H54 (cell line): Measurements from ENCODE around the gene ZSCAN22.
"Not testable (repeated sequence)": the region's sequence is repeated elsewhere in the genome, so short reads cannot be mapped to it uniquely, and the experiment has no call there.

Experiments
- DNase-seq: peaks from one replicate; pipeline ENCODE4 v3.0.0; 2011; ENCODE audit warnings: low spot score, mixed read lengths; ENCODE audit not compliant: insufficient read length
- FAIRE-seq: peaks from 3 replicates; lab custom pipeline; 2011; peaks lifted over from hg19 to GRCh38; lab: Jason Lieb, UNC
- POLR2A ChIP-seq: IDR thresholded peaks from 2 replicates; pipeline ENCODE4 v1.6.1; 2011; ENCODE audit warnings: low read depth, mild to moderate bottlenecking, low read length

The ZSCAN22 gene

DNA sequence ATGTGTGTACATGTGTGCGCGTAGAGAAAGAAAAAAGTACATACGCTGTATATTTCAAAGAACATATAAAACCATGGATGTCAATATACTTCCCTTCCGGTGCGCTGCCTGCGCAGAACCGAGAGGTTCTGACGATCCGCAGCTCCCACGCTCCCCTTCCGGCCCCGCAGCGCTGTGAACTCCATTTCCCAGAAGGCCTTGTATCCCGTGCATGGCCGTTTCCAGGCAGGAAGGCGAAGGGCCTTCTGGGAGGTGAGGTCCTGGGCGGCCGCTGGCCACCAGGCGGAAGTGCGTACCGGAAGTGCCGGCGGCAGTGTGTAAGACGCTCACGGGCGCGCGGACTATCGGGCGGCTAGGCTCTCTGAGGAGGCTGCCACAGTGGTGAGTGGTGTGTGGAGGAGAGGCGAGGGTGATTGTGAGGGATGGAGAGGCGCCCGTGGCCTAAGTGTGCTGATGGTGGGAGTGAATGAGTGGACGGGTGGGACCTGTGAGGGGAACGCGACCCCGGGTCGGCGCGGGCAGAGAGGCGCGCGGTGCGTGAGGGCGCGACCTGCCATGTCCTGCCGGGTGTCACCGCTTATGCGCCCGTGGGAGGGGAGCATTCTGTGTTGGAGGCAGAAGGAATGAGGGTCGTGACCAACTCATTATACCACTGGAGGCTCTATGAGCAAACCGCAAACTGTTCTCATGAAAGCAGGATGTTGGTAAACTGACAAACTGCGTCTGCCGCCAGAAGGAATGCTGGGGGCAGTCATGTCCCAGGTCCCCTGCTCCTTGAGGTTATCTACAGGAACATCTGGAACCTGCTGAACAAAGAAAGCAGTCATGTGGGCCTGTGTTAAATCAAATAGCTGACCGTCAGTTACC lies 21.5 kb upstream of the ZSCAN22 start, which contains the start of gene ERVK3-1:
TSS of gene ERVK3-1 (plus strand) at position 313 of the 867 bp plus-strand sequence. CDS start 6,792 bp downstream, outside the sequence.
- FAIRE-seq: no peak
- peak; percentile 99 for TF ChIP-seq POLR2A
- DNase-seq: peak; percentile 98

DNA sequence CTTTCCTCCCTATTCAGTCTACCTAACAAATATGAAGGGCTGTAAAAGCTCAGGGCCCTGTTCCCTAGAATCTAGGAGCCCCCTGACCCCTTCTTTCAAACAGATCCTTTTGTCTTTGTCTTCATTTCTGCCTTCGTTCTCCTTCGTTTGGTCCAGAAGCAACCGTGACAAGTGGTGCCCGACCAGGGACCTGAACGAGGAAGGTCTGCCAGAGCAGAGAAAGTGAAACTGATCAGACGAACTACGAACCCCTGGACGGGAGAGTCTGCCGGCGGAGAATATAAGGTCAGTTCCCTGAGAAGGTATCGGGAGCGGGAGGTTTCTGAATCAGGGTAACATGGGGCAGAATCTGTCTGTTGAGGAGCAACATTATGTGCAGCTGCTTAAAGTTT lies 20.9 kb upstream of the ZSCAN22 start:
- TF ChIP-seq POLR2A: no peak
- no peak for DNase-seq
- FAIRE-seq: no peak

DNA sequence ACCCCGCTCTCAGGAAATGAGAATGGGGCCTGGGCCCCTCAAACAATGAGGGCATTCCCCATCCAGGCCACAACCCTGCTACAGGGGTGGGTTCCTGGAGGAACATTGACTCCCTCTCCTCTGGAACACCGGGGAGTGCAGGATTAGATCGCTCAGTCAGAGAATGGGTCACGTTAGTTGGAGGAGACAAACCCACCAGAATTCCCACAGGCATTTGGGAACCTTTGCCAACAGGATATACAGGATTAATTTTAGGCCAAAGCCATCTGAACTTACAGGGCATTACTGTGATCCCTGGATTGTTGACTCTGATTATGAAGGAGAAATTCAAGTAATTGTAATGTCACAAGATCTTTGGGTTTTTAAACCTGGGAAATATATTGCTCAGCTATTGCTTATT lies 19.1 kb upstream of the ZSCAN22 start:
- FAIRE-seq (no peak), DNase-seq (no peak)
- TF ChIP-seq POLR2A: no peak

DNA sequence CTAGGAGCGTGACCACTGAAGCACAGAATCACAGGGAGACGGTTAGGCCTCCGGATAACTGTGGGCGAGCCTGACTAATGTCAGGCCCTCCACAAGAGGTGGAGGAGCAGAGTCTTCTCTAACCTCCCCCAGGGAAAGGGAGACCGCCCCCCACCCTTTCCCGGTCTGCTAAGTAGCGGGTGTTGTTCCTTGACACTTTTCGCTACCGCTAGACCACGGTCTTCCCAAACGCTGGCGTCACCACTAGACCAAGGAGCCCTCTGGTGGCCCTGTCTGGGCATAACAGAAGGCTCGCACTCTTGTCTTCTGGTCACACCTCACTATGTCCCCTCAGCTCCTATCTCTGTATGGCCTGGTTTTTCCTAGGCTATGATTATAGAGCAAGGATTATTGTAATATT lies 16.1 kb upstream of the ZSCAN22 start:
- DNase-seq, FAIRE-seq: not testable (repeated sequence)

DNA sequence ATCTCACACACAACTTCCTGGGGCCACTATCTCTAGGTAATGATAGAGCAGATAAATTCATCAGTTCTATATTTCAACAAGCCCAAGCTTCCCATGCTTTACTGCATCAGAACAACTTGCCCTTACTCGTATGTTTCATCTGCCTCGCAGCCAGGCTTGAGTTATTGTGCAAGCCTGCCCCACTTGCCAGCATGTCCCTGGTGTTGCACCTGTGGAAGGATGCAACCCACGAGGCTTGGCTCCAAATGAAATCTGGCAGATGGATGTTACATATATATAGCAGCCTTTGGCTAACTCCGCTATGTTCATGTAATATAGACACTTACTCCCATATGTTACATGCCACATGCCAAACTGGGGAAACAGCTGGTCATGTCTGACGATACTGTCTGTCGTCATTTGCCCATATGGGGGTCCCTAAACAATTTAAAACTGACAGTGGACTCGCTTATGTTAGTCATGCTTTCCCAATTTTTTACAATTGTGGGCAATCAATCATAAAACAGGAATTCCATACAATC lies 15.4 kb upstream of the ZSCAN22 start:
- no peak for FAIRE-seq

DNA sequence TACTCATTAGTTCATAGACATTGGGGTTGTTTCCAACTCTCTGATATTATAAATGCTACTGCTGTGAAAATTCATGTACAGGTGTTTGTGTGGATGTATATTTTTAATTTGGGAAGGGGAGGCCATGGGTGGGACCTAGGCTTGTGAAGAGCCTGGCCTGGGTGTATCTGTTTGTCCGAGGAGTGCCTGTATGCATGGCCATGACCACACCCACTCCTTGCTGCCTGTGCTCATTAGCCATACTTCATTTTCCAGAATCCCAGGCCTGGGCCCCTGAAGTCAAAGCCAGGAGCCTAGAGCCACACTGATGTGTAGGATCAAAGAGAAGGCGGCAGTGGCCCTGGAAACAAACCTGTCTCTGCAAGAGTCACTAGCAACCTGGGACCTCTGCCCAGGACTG lies 11.2 kb upstream of the ZSCAN22 start:
- FAIRE-seq (no peak), DNase-seq (no peak)
- TF ChIP-seq POLR2A: no peak

More for the DNA sequence above, 15.4 kb upstream of the ZSCAN22 start:
- TF ChIP-seq POLR2A: no peak
- no peak for DNase-seq

DNA sequence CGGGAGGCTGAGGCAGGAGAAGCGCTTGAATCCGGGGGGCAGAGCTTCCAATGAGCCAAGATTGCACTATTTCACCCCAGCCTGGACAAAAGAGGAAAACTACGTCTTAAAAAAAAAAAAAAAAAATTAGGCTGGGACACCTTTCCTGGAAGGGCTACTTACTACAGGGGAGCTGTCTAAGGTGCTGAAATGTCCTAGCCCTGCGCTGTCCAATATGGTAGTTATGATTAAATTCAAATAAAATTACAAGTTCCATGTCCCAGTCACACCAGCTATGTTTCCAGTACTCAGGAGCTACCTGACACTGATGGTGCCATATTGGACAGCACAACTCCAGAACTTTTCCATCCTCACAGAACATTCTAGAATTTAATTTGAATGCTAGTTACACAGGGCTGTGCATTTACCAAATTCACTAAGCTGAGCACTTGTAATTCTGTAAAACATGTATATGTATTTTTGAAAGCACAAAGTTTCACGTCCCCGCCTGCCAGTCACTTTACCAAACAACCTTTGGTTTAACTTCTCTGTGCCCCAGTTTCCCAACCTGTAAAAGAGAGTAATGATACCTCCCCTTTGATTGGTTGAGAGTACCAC lies 9.2 kb upstream of the ZSCAN22 start:
- FAIRE-seq (no peak), DNase-seq (no peak)
- no peak for TF ChIP-seq POLR2A

DNA sequence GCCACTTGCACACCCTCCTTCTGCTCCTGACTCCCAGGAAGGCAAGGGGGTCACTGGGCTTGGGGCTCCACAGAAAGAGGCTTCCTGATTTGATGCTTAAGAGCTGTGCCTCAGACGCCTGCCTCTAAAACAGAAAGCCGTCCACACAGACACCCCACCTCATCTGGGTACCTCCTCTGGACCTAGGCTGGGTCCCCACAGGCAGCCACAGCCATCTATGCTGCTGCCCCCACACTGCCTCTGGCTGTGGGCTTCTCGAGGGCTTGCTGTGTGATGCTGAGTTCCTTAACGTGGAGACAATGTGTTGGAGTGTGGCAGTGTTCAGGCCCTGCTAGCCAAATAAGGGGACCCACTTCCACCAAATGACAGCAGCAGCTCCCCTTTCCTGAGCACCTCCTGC lies 8.5 kb upstream of the ZSCAN22 start:
- DNase-seq (no peak), FAIRE-seq (no peak)
- TF ChIP-seq POLR2A: no peak

DNA sequence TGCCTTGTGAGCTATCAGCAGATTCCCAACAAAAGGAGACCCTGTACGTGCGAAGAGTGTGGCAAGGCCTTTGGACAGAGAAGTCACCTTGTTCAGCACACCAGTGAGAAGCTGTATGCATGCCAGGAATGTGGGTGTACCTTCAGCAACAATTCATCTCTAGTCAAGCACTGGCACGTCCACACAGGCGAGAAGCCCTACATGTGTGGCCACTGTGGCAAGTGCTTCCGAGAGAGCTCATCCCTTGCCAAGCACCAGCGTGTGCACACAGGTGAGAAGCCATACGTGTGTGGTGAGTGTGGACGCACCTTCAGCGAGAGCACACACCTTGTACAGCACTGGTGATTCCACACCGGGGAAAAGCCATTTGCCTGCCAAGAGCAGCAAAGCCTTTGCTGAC lies 7.6 kb upstream of the ZSCAN22 start:
- DNase-seq (no peak), FAIRE-seq (no peak)
- TF ChIP-seq POLR2A: no peak

DNA sequence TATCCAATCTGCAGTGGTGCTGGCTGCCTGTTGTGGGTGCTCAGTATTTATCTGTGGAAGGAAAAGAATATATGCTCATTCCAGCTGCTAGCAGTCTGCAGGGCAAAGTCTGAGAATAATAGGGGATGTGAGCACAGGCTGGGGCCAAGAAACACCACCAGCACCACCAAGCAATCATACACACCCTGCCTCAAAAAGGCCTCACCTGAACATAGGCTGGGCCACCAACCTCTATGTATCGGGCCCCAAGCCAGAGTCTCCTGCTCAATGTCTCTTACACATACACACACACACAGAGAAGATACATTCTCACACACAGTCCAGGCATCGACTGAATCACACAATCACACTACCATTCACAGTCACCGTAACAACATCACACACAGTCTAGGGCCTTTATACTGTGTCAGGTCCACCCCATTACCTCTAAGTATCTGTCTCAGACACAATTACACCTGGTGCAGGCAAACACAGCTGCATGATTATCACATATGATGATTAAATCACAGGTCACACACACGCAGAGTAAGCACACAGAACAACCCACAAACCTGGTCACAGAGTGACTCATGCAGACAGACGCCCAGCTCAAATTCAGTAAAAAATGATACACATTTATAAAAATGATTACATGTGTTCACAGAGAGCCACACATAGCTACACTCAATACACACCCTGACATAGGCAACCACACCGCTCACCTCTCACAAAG lies 1.3 kb upstream of the ZSCAN22 start:
- FAIRE-seq (no peak), DNase-seq (no peak)
- no peak for TF ChIP-seq POLR2A

DNA sequence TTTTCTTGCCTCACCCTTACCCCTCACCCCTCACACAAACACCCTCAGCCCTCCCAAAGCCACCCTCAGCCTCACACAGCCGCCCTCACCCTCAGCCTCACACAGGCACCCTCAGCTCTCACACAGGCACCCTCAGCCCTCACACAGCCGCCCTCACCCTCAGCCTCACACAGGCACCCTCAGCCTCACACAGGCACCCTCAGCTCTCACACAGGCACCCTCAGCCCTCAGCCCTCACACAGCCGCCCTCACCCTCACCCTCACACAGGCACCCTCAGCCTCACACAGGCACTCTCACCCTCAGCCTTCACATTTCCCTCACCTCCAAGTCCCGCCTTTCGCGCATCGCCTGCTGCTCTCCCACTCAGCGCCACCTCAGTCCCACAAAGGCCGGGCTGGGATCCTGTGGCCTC lies 287 bp upstream of the ZSCAN22 start:
- DNase-seq (no peak), FAIRE-seq (no peak)
- TF ChIP-seq POLR2A: no peak

DNA sequence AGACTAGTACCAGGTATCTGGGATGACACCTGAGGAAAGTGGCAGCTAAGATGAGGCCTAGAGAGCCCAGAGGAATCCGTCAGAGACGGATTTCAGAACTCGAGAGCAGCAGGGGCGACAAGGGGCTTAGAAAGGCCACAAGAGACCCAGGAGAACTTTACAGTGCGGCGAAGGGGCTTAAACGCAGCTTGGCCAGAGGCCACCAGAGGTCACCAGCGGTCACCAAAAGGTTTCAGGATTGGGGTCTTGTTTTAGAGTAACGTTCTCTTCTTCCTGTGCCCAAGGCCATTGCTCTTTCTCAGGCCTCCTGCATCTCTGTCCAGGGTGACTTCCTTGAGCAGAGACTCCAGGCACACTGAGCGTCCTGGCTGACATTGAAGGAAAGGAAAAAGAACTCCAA lies 2.2 kb downstream of the ZSCAN22 start:
- DNase-seq: no peak
- FAIRE-seq: no peak
- TF ChIP-seq POLR2A: no peak

DNA sequence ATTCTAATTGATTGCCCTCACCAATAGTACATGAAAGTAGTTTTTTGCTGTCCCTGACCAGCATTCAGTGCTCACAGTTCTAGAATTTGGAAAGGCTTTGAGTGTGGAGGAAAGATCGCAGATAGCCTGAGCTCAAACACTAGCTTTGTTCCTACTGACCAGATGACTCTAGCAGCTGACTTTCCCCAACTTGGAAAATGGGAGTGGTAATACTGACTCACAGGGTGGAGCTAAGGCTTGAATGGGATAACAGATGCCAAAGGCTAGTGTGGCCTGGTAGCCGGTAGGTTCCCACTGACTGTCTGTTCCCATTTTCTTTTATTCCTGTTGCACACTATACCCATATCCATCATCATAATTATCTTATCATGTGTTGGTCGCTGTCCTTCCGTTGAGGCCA lies 3.7 kb downstream of the ZSCAN22 start:
- FAIRE-seq (peak; percentile 6), DNase-seq (peak; percentile 96)

DNA sequence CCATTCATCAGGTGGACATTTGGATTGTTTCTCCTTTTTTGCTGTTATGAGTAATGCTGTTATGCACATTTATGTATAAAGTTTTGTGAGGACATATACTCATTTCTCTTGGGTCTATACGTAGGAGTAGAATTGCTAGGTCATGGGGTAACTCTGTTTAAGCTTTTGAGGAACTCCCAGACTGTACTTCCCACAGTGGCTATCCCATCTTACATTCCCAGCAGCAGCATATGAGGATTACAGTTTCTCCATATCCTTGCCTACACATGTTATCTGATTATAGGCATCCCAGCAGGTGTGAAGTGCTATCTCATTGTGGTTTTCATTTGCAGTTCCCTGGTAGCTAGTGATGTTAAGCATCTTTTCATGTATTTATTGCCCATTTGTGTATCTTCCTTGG lies 5.9 kb downstream of the ZSCAN22 start:
- TF ChIP-seq POLR2A: no peak
- DNase-seq (no peak), FAIRE-seq (no peak)

More for the DNA sequence above, 3.7 kb downstream of the ZSCAN22 start:
- TF ChIP-seq POLR2A: no peak
